ENCODE data around the gene PPP1R2B.

- TF ChIP-seq POLR2A (IDR thresholded peaks at IDR 0.05) (no peak), EP300 (IDR thresholded peaks at IDR 0.05) (no peak), POLR2AphosphoS5 (IDR thresholded peaks at IDR 0.05) (no peak)
- TF ChIP-seq, protein P1, sequence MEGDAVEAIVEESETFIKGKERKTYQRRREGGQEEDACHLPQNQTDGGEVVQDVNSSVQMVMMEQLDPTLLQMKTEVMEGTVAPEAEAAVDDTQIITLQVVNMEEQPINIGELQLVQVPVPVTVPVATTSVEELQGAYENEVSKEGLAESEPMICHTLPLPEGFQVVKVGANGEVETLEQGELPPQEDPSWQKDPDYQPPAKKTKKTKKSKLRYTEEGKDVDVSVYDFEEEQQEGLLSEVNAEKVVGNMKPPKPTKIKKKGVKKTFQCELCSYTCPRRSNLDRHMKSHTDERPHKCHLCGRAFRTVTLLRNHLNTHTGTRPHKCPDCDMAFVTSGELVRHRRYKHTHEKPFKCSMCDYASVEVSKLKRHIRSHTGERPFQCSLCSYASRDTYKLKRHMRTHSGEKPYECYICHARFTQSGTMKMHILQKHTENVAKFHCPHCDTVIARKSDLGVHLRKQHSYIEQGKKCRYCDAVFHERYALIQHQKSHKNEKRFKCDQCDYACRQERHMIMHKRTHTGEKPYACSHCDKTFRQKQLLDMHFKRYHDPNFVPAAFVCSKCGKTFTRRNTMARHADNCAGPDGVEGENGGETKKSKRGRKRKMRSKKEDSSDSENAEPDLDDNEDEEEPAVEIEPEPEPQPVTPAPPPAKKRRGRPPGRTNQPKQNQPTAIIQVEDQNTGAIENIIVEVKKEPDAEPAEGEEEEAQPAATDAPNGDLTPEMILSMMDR (IDR thresholded peaks at IDR 0.05), result no peak
Observed at GRCh38 chr5:156836846-156837245, 13.2 kb upstream of the PPP1R2B start.

Data from stomach (tissue), 4 donors.